ENCODE results near the gene PIGT. TPM values are rescaled to one million over a fixed set of nuclear protein-coding genes. Genes with fewer than 3 reads are reported as not detected.
"Not testable (repeated sequence)": the region's sequence is repeated elsewhere in the genome, so short reads cannot be mapped to it uniquely, and the experiment has no call there.

PIGT gene
- total RNA-seq, 1 donor from 2014 or later, result 136 TPM

DNA sequence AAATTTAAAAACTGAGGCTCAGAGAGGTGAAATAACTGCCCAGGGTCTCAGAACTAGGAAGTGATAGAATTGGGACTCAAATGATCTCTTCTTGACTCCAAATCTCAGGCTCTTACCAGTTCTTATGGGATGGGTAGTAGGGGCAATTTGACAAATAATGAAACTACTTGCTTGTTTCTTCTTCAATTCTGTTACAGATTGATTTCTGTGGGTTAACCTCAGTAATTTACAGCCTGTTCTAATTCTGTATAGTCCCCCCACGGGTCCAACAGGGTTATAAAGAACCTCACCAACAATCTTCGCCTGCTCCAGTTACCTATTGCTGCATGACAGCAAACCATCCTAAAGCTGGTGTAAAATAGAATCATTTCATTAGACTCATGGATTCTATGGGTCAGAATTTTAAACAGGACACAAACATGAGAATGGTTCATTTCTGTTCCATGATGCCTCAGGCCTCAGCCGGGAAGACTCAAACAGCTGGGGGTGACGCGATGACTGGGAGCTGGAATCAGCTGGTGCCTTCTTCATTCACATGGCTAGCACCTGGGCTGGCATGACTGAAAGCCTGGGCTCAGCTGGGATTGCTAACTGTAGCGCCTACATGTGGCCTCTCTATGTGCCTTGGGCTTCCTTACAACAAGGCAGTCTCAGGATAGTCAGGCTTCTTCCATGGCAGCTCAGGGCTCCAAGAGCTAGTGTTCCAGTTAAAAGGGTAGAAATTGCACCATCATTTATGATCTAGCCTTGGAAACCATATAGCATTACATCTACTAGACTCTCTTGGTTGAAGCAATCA is 47.0 kb downstream of the PIGT start:
- peak; percentile 3 for DNase-seq (ENCODE audit: low read depth)

DNA sequence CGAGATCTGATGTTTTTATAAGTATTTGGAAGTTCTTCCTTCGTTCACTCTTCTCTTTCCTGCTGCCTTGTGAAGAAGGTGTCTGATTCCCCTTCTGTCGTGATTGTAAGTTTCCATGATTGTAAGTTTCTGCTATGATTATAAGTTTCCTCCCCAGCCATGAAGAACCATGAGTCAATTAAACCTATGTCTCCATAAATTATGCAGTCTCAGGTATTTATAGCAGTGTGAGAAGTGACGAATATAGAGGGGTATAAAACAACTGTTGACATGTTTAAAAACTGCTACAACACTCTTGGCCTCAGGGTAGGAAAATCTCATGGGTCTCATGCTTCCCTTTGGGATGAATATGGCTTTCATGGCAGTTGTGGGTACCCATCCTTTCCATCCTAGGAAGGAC is 47.8 kb downstream of the PIGT start:
- no peak for DNase-seq (ENCODE audit: low read depth)

DNA sequence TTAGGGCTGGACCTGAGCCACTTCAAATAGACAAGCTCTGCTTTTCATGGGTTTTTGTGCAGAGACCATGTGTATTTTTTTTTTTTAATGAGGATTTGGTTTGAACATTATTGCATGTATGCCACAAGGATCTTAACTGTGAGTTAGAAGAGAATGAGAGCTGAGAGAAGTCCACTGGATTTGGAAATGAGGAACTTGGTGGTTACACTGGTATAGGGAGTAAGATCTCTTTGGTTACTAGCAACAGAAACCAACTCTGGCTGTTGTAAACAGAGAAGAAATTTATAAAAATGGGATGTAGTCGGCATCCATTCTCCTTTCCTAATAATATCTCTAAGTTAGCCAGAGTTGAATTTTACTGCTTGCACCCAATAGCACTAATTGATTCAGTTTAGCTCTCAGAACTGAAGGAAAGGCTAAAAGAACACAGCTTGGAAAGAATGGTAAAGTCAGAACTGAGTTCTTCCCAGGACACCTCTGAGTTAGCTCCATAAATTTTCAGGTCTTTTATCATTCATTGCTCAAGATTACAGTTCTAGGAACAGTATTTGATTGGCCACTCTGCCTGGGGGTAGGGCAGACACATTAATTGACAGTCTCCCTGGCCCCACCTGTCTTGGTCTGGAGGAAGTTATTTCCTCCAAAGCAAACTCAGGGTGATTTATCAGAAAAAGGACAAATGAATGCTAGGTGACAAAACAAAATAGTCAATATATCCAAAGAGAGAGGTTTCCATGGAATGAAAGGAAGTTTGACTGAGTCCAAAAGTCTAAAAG is 49.7 kb downstream of the PIGT start:
- no peak for DNase-seq (ENCODE audit: low read depth)

DNA sequence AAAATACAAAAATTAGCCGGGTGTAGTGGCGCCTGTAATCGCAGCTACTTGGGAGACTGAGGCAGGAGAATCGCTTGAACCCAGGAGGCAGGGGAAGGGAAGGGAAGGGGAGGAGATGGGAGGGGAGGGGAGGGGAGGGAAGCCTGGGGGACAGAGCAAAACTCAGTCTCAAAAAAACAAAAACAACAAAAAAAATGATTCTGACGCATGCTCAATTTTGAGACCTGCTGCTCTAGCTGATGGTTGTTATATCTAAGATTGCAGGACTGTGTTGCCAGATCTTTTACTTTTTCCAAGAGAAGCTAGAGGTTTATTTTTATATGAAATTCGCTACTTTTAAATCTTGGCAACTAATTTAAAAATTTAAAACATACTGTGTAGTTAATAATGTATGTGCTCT is 51.2 kb downstream of the PIGT start:
- DNase-seq (ENCODE audit: low read depth), result no peak

DNA sequence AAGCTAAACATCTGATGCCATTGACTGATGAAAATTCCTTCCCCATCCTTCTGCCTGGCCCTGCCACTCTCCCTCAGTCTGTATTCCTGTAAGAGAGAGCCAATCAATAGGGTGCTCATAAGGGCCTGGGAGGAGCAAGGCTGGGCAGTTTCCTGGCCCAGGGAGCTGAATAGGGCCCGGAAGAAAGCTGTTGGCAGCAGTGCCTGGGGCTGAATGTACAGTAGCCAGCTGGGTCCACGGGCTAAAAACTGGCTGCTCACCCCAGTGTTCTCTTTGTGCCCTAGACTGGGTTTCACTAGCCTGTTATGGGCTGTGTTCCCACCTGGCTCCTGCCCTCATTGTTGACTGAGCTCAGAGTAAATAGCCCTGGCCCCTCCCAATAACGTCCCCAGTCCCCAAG is 51.9 kb downstream of the PIGT start:
- DNase-seq (ENCODE audit: low read depth), result no peak

DNA sequence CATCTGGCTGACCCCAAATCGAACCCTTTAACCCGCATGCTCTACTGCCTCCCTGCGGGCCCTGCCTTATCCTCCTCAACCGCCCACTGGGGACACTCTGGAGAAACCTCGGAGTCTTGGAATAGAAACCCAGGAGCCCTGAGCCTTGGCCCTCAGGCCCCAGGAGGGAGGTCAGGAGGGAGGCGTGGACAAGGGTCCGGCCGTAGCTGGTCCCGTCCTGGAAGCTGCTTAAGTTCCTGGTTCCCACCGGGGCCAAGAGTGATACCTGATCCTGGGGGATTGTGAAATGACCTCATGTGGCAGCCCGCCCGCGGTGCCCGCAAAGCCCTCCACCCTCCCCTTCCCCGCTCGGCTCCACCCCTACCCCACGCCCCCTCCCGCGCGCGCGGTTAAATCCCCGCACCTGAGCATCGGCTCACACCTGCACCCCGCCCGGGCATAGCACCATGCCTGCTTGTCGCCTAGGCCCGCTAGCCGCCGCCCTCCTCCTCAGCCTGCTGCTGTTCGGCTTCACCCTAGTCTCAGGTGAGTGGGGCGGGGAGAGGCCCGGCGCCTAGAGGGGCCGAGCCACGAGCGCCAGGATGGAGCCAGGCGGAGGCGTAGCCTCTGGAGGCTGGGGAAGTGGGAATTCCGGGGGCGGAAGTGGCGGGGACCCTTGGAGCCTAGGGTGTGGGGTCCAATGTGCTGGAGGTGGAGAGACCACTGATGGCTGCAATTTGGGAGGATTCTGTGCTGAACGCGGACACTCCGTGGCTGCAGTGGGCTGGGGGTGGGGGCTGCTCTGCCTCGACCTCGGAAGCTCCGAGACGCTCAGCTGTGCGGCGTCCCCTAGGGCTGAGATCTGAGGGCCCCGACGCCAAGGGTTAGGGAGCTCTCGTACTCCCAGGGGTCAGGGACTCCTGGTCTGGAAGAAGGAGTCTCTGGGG is 53.7 kb downstream of the PIGT start, which contains the start of gene WFDC2:
Gene WFDC2 (plus strand): TSS at position 418 of the 926 bp plus-strand sequence. CDS start 29 bp downstream, at position 447.
- no peak for DNase-seq (ENCODE audit: low read depth)

DNA sequence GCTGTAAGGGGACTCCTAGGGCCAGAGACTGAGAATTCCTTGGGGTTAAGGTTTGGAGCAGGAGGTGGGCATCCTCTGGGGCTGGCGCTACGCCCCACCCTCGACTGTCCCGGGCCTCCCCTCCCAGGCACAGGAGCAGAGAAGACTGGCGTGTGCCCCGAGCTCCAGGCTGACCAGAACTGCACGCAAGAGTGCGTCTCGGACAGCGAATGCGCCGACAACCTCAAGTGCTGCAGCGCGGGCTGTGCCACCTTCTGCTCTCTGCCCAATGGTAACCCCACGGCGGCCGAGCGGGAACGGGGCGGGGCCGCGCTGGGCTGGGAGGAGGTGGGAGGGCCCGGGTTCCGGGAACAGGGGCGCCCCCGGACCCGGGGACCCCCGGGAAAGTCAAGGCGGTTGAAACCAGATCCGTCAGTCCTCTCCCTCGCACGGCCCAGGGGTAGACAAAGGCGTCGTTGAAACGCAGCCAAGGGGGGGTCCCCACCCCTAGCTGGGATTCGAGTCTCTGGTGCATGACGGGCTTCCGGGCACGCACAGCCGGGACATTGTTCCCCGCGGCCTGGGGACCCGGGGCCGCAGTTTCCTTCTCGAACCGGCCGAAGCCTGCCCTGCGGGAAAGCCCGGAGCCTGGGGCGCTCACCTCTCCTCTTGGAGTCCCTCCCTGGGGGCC is 54.5 kb downstream of the PIGT start:
- DNase-seq (ENCODE audit: low read depth), result peak; percentile 19

DNA sequence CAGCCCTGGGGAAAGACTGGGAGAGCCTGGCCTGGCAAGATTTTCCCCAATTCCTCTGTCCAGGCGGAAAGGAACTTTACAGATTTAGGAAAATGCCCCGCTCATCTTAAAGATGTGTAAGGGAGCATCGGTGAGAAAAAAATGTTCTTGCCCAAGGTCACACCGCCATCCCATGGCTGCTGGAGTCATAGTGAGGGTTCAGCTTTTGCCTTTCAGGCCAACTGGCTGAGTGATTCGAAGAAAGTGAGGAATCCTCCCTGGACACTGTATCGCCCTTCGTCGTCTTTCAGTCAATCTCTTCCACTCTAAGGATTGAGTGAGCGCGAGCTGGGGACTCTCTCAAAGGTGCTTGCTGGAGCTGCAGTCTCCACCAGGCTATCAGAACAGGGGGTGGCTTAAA is 55.0 kb downstream of the PIGT start:
- no peak for DNase-seq (ENCODE audit: low read depth)

DNA sequence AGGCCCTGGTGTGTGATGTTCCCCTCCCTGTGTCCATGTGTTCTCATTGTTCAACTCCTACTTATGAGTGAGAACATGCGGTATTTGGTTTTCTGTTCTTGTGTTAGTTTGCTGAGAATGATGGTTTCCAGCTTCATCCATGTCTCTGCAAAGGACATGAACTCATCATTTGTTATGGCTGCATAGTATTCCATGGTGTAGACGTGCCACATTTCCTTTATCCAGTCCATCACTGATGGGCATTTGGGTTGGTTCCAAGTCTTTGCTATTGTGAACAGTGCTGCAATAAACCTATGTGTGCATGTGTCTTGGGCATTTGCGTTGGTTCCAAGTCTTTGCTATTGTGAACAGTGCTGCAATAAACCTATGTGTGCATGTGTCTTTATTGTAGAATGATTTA is 56.3 kb downstream of the PIGT start:
- not testable (repeated sequence) for DNase-seq (ENCODE audit: low read depth)

Small RNAs within 50 kb of the gene (microRNA-seq; reads per million reads assigned to microRNA genes)
- 0.48 reads per million for gene MIR6812

Other genes starting within 250 kb of the PIGT start
- not detected in 2 replicates for gene PI3, start 241.2 kb upstream of the PIGT start, total RNA-seq
- not detected in 2 replicates for gene SEMG1, start 209.1 kb upstream of the PIGT start, total RNA-seq
- not detected in 2 replicates for gene SEMG2, start 194.8 kb upstream of the PIGT start, total RNA-seq
- gene SLPI, start 161.6 kb upstream of the PIGT start, total RNA-seq, result not detected in 2 replicates
- not detected in 2 replicates for gene RBPJL, start 109.3 kb upstream of the PIGT start, total RNA-seq
- not detected in 2 replicates for gene MATN4, start 107.8 kb upstream of the PIGT start, total RNA-seq
- gene SDC4, start 67.7 kb upstream of the PIGT start, total RNA-seq, result 34.8 and 51.5 TPM in 2 replicates
- 12.7 and 13.2 TPM in 2 replicates for gene SYS1, start 53.0 kb upstream of the PIGT start, total RNA-seq
- gene TP53TG5, start 37.8 kb upstream of the PIGT start, total RNA-seq, result not detected in 2 replicates
- 3.3 and 3.4 TPM in 2 replicates for gene DBNDD2, start 7.9 kb upstream of the PIGT start, total RNA-seq
- gene WFDC2, start 53.6 kb downstream of the PIGT start, total RNA-seq, result not detected in 2 replicates
- gene SPINT3, start 99.5 kb downstream of the PIGT start, total RNA-seq, result not detected in 2 replicates
- gene WFDC6, start 123.3 kb downstream of the PIGT start, total RNA-seq, result not detected in 2 replicates
- gene EPPIN, start 131.3 kb downstream of the PIGT start, total RNA-seq, result not detected in 2 replicates
- gene WFDC8, start 163.1 kb downstream of the PIGT start, total RNA-seq, result not detected in 2 replicates
- gene WFDC10A, start 213.6 kb downstream of the PIGT start, total RNA-seq, result not detected in 2 replicates
- gene WFDC9, start 215.1 kb downstream of the PIGT start, total RNA-seq, result not detected in 2 replicates

Measured in myocyte (in vitro differentiated cells).